Epithelial cell of esophagus (primary cell): ENCODE measurements around the gene DYSF.

ENCODE experiments used
- DNase-seq: peaks from one replicate; pipeline ENCODE4 v3.0.0; 2010; ENCODE audit warnings: low read depth
- H3K4me3 ChIP-seq: 2 replicates; pipeline ENCODE4 v1.5.1; 2011; ENCODE audit warnings: mild to moderate bottlenecking, low read length, control low read depth
- TF ChIP-seq, protein P1 (sequence below): IDR thresholded peaks from 2 replicates; pipeline ENCODE4 v1.5.1; 2011; ENCODE audit warnings: low read depth, mild to moderate bottlenecking, low read length, control low read depth, inconsistent platforms; ENCODE audit not compliant: insufficient read depth; ENCODE audit errors: missing control alignments

DYSF gene

DNA sequence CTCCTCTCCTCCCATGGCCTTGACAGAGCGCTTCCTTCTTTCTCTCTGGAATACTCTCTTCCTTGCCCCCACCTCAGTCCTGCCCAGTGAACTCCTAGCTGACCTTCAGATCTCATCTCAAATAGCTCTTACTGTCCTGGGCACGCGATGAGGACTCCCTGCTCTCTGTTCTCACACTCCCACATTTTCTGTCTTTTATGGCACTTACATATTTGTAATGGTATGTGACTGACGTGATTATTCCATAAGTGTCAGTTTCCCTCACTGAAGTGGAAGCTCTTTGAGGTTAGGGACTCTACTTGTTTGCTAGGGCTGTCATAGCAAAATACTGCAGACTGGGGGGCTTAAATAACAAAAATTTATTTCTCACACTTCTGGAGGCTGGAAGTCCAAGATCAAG lies 1.7 kb upstream of the DYSF start:
- DNase-seq: no peak
- H3K4me3 ChIP-seq: no peak overlapping the region
- TF ChIP-seq, protein P1, sequence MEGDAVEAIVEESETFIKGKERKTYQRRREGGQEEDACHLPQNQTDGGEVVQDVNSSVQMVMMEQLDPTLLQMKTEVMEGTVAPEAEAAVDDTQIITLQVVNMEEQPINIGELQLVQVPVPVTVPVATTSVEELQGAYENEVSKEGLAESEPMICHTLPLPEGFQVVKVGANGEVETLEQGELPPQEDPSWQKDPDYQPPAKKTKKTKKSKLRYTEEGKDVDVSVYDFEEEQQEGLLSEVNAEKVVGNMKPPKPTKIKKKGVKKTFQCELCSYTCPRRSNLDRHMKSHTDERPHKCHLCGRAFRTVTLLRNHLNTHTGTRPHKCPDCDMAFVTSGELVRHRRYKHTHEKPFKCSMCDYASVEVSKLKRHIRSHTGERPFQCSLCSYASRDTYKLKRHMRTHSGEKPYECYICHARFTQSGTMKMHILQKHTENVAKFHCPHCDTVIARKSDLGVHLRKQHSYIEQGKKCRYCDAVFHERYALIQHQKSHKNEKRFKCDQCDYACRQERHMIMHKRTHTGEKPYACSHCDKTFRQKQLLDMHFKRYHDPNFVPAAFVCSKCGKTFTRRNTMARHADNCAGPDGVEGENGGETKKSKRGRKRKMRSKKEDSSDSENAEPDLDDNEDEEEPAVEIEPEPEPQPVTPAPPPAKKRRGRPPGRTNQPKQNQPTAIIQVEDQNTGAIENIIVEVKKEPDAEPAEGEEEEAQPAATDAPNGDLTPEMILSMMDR: no peak

DNA sequence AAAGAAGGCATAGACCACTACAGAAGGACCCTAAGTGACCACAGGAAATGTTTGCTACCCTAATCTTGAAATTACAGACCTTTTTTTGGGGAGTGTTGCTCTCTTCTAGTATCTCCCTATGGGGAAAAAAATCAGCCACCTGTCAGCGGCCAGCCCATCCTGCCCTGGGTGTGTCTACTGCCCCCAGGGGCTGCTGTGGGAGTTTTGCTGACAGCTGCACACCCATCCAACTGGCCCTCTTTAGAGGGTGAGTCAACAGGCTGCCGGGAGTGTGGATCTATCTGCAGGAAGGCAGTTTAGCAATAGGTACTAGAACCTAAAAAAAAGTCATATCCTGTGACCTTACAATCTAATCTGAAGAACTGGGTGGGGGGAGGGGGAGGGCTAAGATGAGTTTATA lies 796 bp upstream of the DYSF start:
- peak; percentile 93 for DNase-seq
- no peak overlapping the region for H3K4me3 ChIP-seq
- TF ChIP-seq, protein P1: peak; percentile 4

- no peak overlapping the region for H3K4me3 ChIP-seq
- DNase-seq: no peak
- TF ChIP-seq, protein P1: no peak
Measured at GRCh38 chr2:71454221-71455010, 1.1 kb downstream of the DYSF start.

GRCh38 chr2:71455011-71455740 lies 1.8 kb downstream of the DYSF start:
- H3K4me3 ChIP-seq: no peak overlapping the region
- DNase-seq: no peak
- TF ChIP-seq, protein P1: no peak

GRCh38 chr2:71455741-71456569 lies 2.6 kb downstream of the DYSF start:
- TF ChIP-seq, protein P1: no peak
- H3K4me3 ChIP-seq: no peak overlapping the region
- DNase-seq: no peak

- TF ChIP-seq, protein P1: no peak
- H3K4me3 ChIP-seq: no peak overlapping the region
- DNase-seq: no peak
Measured at GRCh38 chr2:71456617-71457016, 3.3 kb downstream of the DYSF start.
